CD4-positive, alpha-beta memory T cell (primary cell): ENCODE results near the gene PLAC8. TPM values are rescaled to one million over a fixed set of nuclear protein-coding genes. Genes with fewer than 3 reads are reported as not detected.
"Not testable (repeated sequence)": the region's sequence is repeated elsewhere in the genome, so short reads cannot be mapped to it uniquely, and the experiment has no call there.

Source experiments
- CTCF ChIA-PET: fragments of 350-600 bp; sonication (Branson Sonifier 250); formaldehyde crosslinking; loops from one replicate; lab custom pipeline; 2021; ENCODE audit warnings: inconsistent platforms; ENCODE audit not compliant: partially characterized antibody; lab: Charles Lee
- POLR2A ChIA-PET: fragments of 350-600 bp; sonication (Branson Sonifier 250); formaldehyde crosslinking; loops from one replicate; lab custom pipeline; 2021; ENCODE audit not compliant: partially characterized antibody; lab: Charles Lee
- DNase-seq, 5 donors: peaks; one replicate each; pipeline versions ENCODE4 v3.0.0 to v3.0.0-alpha.2; 2020 to 2022; ENCODE audit warnings: mixed read lengths in 1 of 5
- H3K27ac ChIP-seq: one replicate; pipeline ENCODE4 v1.7.0; 2013; ENCODE audit warnings: low read depth, low read length
- H3K27me3 ChIP-seq: 2 replicates; pipeline ENCODE4 v1.7.0; 2013; ENCODE audit warnings: mild to moderate bottlenecking, low read length, moderate library complexity; ENCODE audit not compliant: insufficient read depth
- H3K36me3 ChIP-seq: 2 replicates; pipeline ENCODE4 v1.7.0; 2013; ENCODE audit warnings: mild to moderate bottlenecking, low read length, moderate library complexity; ENCODE audit not compliant: insufficient read depth
- H3K4me1 ChIP-seq: 2 replicates; pipeline ENCODE4 v1.7.0; 2013; ENCODE audit warnings: mild to moderate bottlenecking, low read length, moderate library complexity; ENCODE audit not compliant: insufficient read depth
- H3K4me3 ChIP-seq, 2 donors: one replicate each; pipeline ENCODE4 v1.7.0; 2013; ENCODE audit warnings: low read length in 2 of 2, mild to moderate bottlenecking in 1 of 2
- H3K9me3 ChIP-seq, 2 donors: one replicate each; pipeline ENCODE4 v1.7.0; 2013; ENCODE audit warnings: low read length in 2 of 2, control low read depth in 1 of 2; ENCODE audit not compliant: control insufficient read depth in 1 of 2
- H3K27ac Mint-ChIP-seq, 7 donors: one replicate each; pipeline ENCODE4 v1.8.0; 2020 to 2021; ENCODE audit warnings: mixed read lengths in 7 of 7, mild to moderate bottlenecking in 6 of 7, inconsistent platforms in 3 of 7, moderate library complexity in 3 of 7
- H3K27me3 Mint-ChIP-seq, 2 donors: one replicate each; pipeline ENCODE4 v1.8.0; 2020 to 2021; ENCODE audit warnings: mixed read lengths in 2 of 2
- H3K36me3 Mint-ChIP-seq, 2 donors: one replicate each; pipeline ENCODE4 v1.8.0; 2020 to 2021; ENCODE audit warnings: mixed read lengths in 2 of 2, inconsistent platforms in 1 of 2, mild to moderate bottlenecking in 1 of 2
- H3K4me1 Mint-ChIP-seq, 4 donors: one replicate each; pipeline ENCODE4 v1.8.0; 2020 to 2021; ENCODE audit warnings: mixed read lengths in 4 of 4, mild to moderate bottlenecking in 1 of 4
- H3K4me3 Mint-ChIP-seq, 8 donors: one replicate each; pipeline ENCODE4 v1.8.0; 2020 to 2021; ENCODE audit warnings: mixed read lengths in 8 of 8, mild to moderate bottlenecking in 7 of 8, moderate library complexity in 6 of 8, inconsistent platforms in 3 of 8
- H3K9me3 Mint-ChIP-seq, 8 donors: one replicate each; pipeline ENCODE4 v1.8.0; 2020 to 2021; ENCODE audit warnings: mixed read lengths in 8 of 8, mild to moderate bottlenecking in 5 of 8, inconsistent platforms in 3 of 8, moderate library complexity in 1 of 8
- intact Hi-C: fragments of 100-400 bp; cut with micrococcal nuclease; formaldehyde crosslinking; loops from one replicate; pipeline ENCODE4 v1.15.1; 2023
- polyA plus RNA-seq, 2 donors: library from polyadenylated mRNA; unstranded; fragments of 300-500 nt; fragmentation: Illumina TruSeq; gene quantifications; one replicate each; pipeline ENCODE4 v1.2.3, GENCODE V29; 2021
- total RNA-seq, 2 experiments: library from RNA; stranded (reverse); gene quantifications; one replicate each; pipeline ENCODE4 v1.2.3, GENCODE V29; 2021

Gene PLAC8
- total and polyA plus RNA-seq, 4 experiments from 2014 or later, result 148 to 424 (median 264) TPM

GRCh38 chr4:83075311-83076095 lies 39.0 kb downstream of the PLAC8 start:
- H3K27me3 ChIP-seq, result no peaks in the 10 kb centered on the region
- H3K27ac Mint-ChIP-seq, result peak overlapping the region in 1 of 7 donors; percentile 16
- no peak overlapping the region for H3K4me3 Mint-ChIP-seq
- peaks cover 23 to 34% of the 10 kb centered on the region in 2 donors for H3K36me3 Mint-ChIP-seq
- DNase-seq, result no peak
- H3K9me3 ChIP-seq, result no peaks in the 10 kb centered on the region
- intact Hi-C loops, result loop anchor here (10.0 kb wide), 1 partner anchor 611 kb away; no protein-coding TSS in a partner anchor
- peaks cover 16% of the 10 kb centered on the region for H3K36me3 ChIP-seq
- no peaks in the 10 kb centered on the region for H3K27me3 Mint-ChIP-seq
- H3K27ac ChIP-seq, result no peak overlapping the region
- CTCF ChIA-PET, result interaction anchor here (0.7 to 10.0 kb wide), 21 partner anchors 8 to 316 kb away, joined by 3 to 123 read pairs (median 8); partner anchors contain the start of genes COPS4, COQ2 and PLAC8
- POLR2A ChIA-PET, result interaction anchor here (0.8 to 2.1 kb wide), 12 partner anchors 8 to 380 kb away, joined by 3 to 17 read pairs (median 5); partner anchors contain the start of genes HELQ and MRPS18C
- peaks cover 4 to 14% (median 6%) of the 10 kb centered on the region in 4 donors for H3K4me1 Mint-ChIP-seq
- H3K4me1 ChIP-seq, result no peaks in the 10 kb centered on the region
- H3K9me3 Mint-ChIP-seq, result no peaks in the 10 kb centered on the region
- no peak overlapping the region for H3K4me3 ChIP-seq

GRCh38 chr4:83074783-83075182 lies 39.7 kb downstream of the PLAC8 start:
- intact Hi-C loops, result loop anchor here (1.0 to 10.0 kb wide), 6 partner anchors 10 to 610 kb away; no protein-coding TSS in a partner anchor
- H3K9me3 Mint-ChIP-seq, H3K27me3 ChIP-seq, DNase-seq, H3K27ac Mint-ChIP-seq, H3K4me3 ChIP-seq, H3K27ac ChIP-seq, H3K27me3 Mint-ChIP-seq, H3K4me1 ChIP-seq, H3K9me3 ChIP-seq: not testable (repeated sequence)
- Mint-ChIP-seq H3K4me1 (peaks cover 4 to 14% (median 5%) of the 10 kb centered on the region in 4 donors), H3K4me3 (peak overlapping the region in 1 of 8 donors; percentile 31), H3K36me3 (peaks cover 30 to 41% of the 10 kb centered on the region in 2 donors)
- CTCF ChIA-PET, result interaction anchor here (0.6 to 10.0 kb wide), 32 partner anchors 9 to 317 kb away, joined by 3 to 123 read pairs (median 5); partner anchors contain the start of genes COPS4, COQ2 and PLAC8
- POLR2A ChIA-PET, result interaction anchor here (0.6 to 2.1 kb wide), 13 partner anchors 9 to 381 kb away, joined by 3 to 17 read pairs (median 5); partner anchors contain the start of genes COQ2, HELQ and MRPS18C
- H3K36me3 ChIP-seq, result peaks cover 23% of the 10 kb centered on the region

- H3K27me3 ChIP-seq, result no peaks in the 10 kb centered on the region
- no peaks in the 10 kb centered on the region for H3K9me3 ChIP-seq
- no peak overlapping the region for H3K27ac ChIP-seq
- peaks cover 25% of the 10 kb centered on the region for H3K36me3 ChIP-seq
- H3K4me1 ChIP-seq, result no peaks in the 10 kb centered on the region
- peak; percentile 84 to 89 (median 85) for DNase-seq
- no peak overlapping the region for H3K4me3 ChIP-seq
- CTCF ChIA-PET, result interaction anchor here (0.6 to 10.0 kb wide), 31 partner anchors 9 to 372 kb away, joined by 3 to 123 read pairs (median 5); partner anchors contain the start of genes COPS4, COQ2 and PLAC8
- Mint-ChIP-seq H3K27ac (peak overlapping the region; percentile 43 to 85 (median 63)), H3K36me3 (peaks cover 31 to 45% of the 10 kb centered on the region in 2 donors), H3K4me1 (peaks cover 4 to 14% (median 5%) of the 10 kb centered on the region in 4 donors), H3K9me3 (no peaks in the 10 kb centered on the region), H3K4me3 (peak overlapping the region; percentile 59 to 83 (median 74)), H3K27me3 (no peaks in the 10 kb centered on the region)
- POLR2A ChIA-PET, result interaction anchor here (0.6 to 2.1 kb wide), 12 partner anchors 9 to 381 kb away, joined by 3 to 17 read pairs (median 4); partner anchors contain the start of genes COQ2, HELQ and MRPS18C
- intact Hi-C loops, result loop anchor here (1.0 to 10.0 kb wide), 6 partner anchors 10 to 609 kb away; no protein-coding TSS in a partner anchor
Observed at GRCh38 chr4:83074086-83074704, 40.3 kb downstream of the PLAC8 start.

GRCh38 chr4:83071116-83071515 lies 43.4 kb downstream of the PLAC8 start:
- no peaks in the 10 kb centered on the region for H3K27me3 Mint-ChIP-seq
- H3K4me1 Mint-ChIP-seq, result peaks cover 2 to 6% (median 4%) of the 10 kb centered on the region in 4 donors
- H3K27ac Mint-ChIP-seq, result peak overlapping the region in 6 of 7 donors; percentile 3 to 61 (median 21)
- no peak overlapping the region for H3K4me3 Mint-ChIP-seq
- H3K36me3 Mint-ChIP-seq, result peaks cover 33 to 58% of the 10 kb centered on the region in 2 donors
- ChIA-PET CTCF (interaction anchor here (0.6 to 10.0 kb wide), 10 partner anchors 12 to 344 kb away, joined by 3 to 123 read pairs (median 6); partner anchors contain the start of gene COQ2), POLR2A (interaction anchor here (1.0 to 1.6 kb wide), 4 partner anchors 11 to 212 kb away, joined by 3 to 7 read pairs (median 4); no protein-coding TSS in a partner anchor)
- H3K27ac ChIP-seq, result no peak overlapping the region
- no peak for DNase-seq
- H3K4me3 ChIP-seq, result no peak overlapping the region
- H3K4me1 ChIP-seq, result no peaks in the 10 kb centered on the region
- H3K9me3 ChIP-seq, result no peaks in the 10 kb centered on the region
- H3K27me3 ChIP-seq, result no peaks in the 10 kb centered on the region
- H3K36me3 ChIP-seq, result peaks cover 37% of the 10 kb centered on the region
- intact Hi-C loops, result loop anchor here (10.0 kb wide), 1 partner anchor 606 kb away; no protein-coding TSS in a partner anchor
- no peaks in the 10 kb centered on the region for H3K9me3 Mint-ChIP-seq

GRCh38 chr4:83067058-83067639 lies 47.4 kb downstream of the PLAC8 start:
- Mint-ChIP-seq H3K9me3 (no peaks in the 10 kb centered on the region), H3K4me3 (no peak overlapping the region), H3K36me3 (peaks cover 37 to 61% of the 10 kb centered on the region in 2 donors), H3K4me1 (peaks cover 0 to 2% (median 0%) of the 10 kb centered on the region in 4 donors), H3K27me3 (no peaks in the 10 kb centered on the region), H3K27ac (no peak overlapping the region)
- Histone ChIP-seq H3K9me3 (no peaks in the 10 kb centered on the region), H3K36me3 (peaks cover 43% of the 10 kb centered on the region), H3K27me3 (no peaks in the 10 kb centered on the region), H3K4me1 (no peaks in the 10 kb centered on the region), H3K4me3 (no peak overlapping the region), H3K27ac (no peak overlapping the region)
- ChIA-PET CTCF (interaction anchor here (0.7 to 1.9 kb wide), 6 partner anchors 16 to 194 kb away, joined by 3 to 10 read pairs (median 3); no protein-coding TSS in a partner anchor), POLR2A (no interaction called here)
- DNase-seq, result no peak
- intact Hi-C loops, result no loop called here

GRCh38 chr4:83065266-83065665 lies 49.3 kb downstream of the PLAC8 start:
- CTCF ChIA-PET, result interaction anchor here (0.6 kb wide), 1 partner anchor 47 kb away, joined by 3 read pairs; no protein-coding TSS in a partner anchor
- H3K9me3 Mint-ChIP-seq, result no peaks in the 10 kb centered on the region
- H3K4me3 ChIP-seq, result no peak overlapping the region
- peak overlapping the region in 2 of 7 donors; percentile 4 to 14 for H3K27ac Mint-ChIP-seq
- H3K27ac ChIP-seq, result no peak overlapping the region
- peaks cover 0 to 2% (median 0%) of the 10 kb centered on the region in 4 donors for H3K4me1 Mint-ChIP-seq
- POLR2A ChIA-PET, result no interaction called here
- H3K36me3 Mint-ChIP-seq, result peaks cover 45 to 60% of the 10 kb centered on the region in 2 donors
- intact Hi-C loops, result no loop called here
- H3K27me3 ChIP-seq, result no peaks in the 10 kb centered on the region
- H3K4me3 Mint-ChIP-seq, result no peak overlapping the region
- no peaks in the 10 kb centered on the region for H3K27me3 Mint-ChIP-seq
- H3K4me1 ChIP-seq, result no peaks in the 10 kb centered on the region
- no peak for DNase-seq
- H3K9me3 ChIP-seq, result no peaks in the 10 kb centered on the region
- H3K36me3 ChIP-seq, result peaks cover 44% of the 10 kb centered on the region
